HepG2 (cell line): ENCODE results near the gene PDGFA. TPM values are rescaled to one million over a fixed set of nuclear protein-coding genes. Genes with fewer than 3 reads are reported as not detected.

ENCODE experiments used
- ADNP ChIP-seq: sonication (generic); formaldehyde crosslinking; IDR thresholded peaks from 2 replicates; pipeline ENCODE4 v1.4.0; 2020; ENCODE audit warnings: missing genetic modification reagents
- GABPB1 ChIP-seq: IDR thresholded peaks from 2 replicates; pipeline ENCODE4 v1.6.1; 2016; ENCODE audit warnings: mild to moderate bottlenecking, missing genetic modification reagents, moderate library complexity, missing compliant biosample characterization
- HNF4A ChIP-seq: sonication (generic); formaldehyde crosslinking; IDR thresholded peaks from 2 replicates; pipeline ENCODE4 v1.4.0; 2020; ENCODE audit warnings: missing genetic modification reagents
- HNF4G ChIP-seq, 2 experiments: sonication (generic) in 1 of 2; formaldehyde crosslinking in 1 of 2; IDR thresholded peaks; 2 replicates each; pipeline versions ENCODE4 v1.4.0 to v1.6.1; 2011 to 2020; ENCODE audit warnings: borderline replicate concordance in 2 of 2, low read depth in 2 of 2, mild to moderate bottlenecking in 2 of 2, low read length in 1 of 2, missing genetic modification reagents in 1 of 2, moderate library complexity in 1 of 2
- HOXA3 ChIP-seq: sonication (generic); formaldehyde crosslinking; IDR thresholded peaks from 2 replicates; pipeline ENCODE4 v1.5.0; 2020; ENCODE audit warnings: missing genetic modification reagents
- KDM2A ChIP-seq: sonication (generic); formaldehyde crosslinking; IDR thresholded peaks from 2 replicates; pipeline ENCODE4 v1.4.0; 2020; ENCODE audit warnings: low read depth, missing genetic modification reagents, borderline replicate concordance
- NR2C2 ChIP-seq: sonication (generic); formaldehyde crosslinking; IDR thresholded peaks from 2 replicates; pipeline ENCODE4 v1.4.0; 2020; ENCODE audit warnings: missing genetic modification reagents, mild to moderate bottlenecking, moderate library complexity, borderline replicate concordance
- NR2F1 ChIP-seq, 2 experiments: fragments of 450-650 bp in 1 of 2; formaldehyde crosslinking in 1 of 2; IDR thresholded peaks; 2 replicates each; pipeline versions ENCODE4 v1.5.0 to v1.6.1; 2016 to 2020; ENCODE audit warnings: mild to moderate bottlenecking in 1 of 2, missing compliant biosample characterization in 1 of 2, missing genetic modification reagents in 1 of 2, moderate library complexity in 1 of 2
- RAD21 ChIP-seq: fragments of 450-650 bp; formaldehyde crosslinking; IDR thresholded peaks from 2 replicates; pipeline ENCODE4 v1.5.0; 2020; ENCODE audit warnings: mild to moderate bottlenecking
- YY1 ChIP-seq: IDR thresholded peaks from 2 replicates; pipeline ENCODE4 v1.6.1; 2011; ENCODE audit warnings: low read length, low read depth, moderate library complexity, mild to moderate bottlenecking; ENCODE audit not compliant: insufficient read depth, insufficient replicate concordance
- ZBTB7A ChIP-seq: sonication (generic); formaldehyde crosslinking; IDR thresholded peaks from 2 replicates; pipeline ENCODE4 v1.8.0; 2022; ENCODE audit warnings: mild to moderate bottlenecking, missing genetic modification reagents
- ZNF180 ChIP-seq: sonication (generic); formaldehyde crosslinking; IDR thresholded peaks from 2 replicates; pipeline ENCODE4 v1.4.0; 2020; ENCODE audit warnings: low read depth, missing genetic modification reagents, borderline replicate concordance
- ZNF333 ChIP-seq: sonication (generic); formaldehyde crosslinking; IDR thresholded peaks from 2 replicates; pipeline ENCODE4 v1.4.0; 2020; ENCODE audit warnings: mild to moderate bottlenecking, missing genetic modification reagents, borderline replicate concordance
- ZNF431 ChIP-seq: sonication (generic); formaldehyde crosslinking; IDR thresholded peaks from 2 replicates; pipeline ENCODE4 v1.9.0; 2022; ENCODE audit warnings: missing genetic modification reagents, low read depth, mild to moderate bottlenecking, borderline replicate concordance
- ZNF687 ChIP-seq: sonication (generic); formaldehyde crosslinking; IDR thresholded peaks from 2 replicates; pipeline ENCODE4 v1.5.1; 2020; ENCODE audit warnings: mild to moderate bottlenecking, missing genetic modification reagents, moderate library complexity
- ZNF788 ChIP-seq: sonication (generic); formaldehyde crosslinking; IDR thresholded peaks from 2 replicates; pipeline ENCODE4 v1.5.0; 2020; ENCODE audit warnings: mild to moderate bottlenecking, missing genetic modification reagents, borderline replicate concordance
- polyA plus RNA-seq, 8 experiments: library from polyadenylated mRNA; depleted of rRNA in 3 of 8; stranded (reverse) in 7 of 8; unstranded in 1 of 8; fragments of >200 nt; fragmentation: Illumina TruSeq in 4 of 8; extraction: Trizol in 4 of 8; gene quantifications; 2 replicates each; pipeline versions ENCODE4 v1.2.1 to v1.2.3, GENCODE V29; 2011 to 2016; ENCODE audit warnings: low read depth in 4 of 8, missing spikeins in 1 of 8, mixed read lengths in 1 of 8; ENCODE audit not compliant: insufficient read depth in 1 of 8
- total RNA-seq, 5 experiments: library from RNA; depleted of rRNA; stranded (reverse); fragments of >200 nt; fragmentation: Illumina TruSeq; extraction: Trizol; gene quantifications; 2 replicates each; pipeline ENCODE4 v1.2.3, GENCODE V29; 2016; ENCODE audit warnings: low read depth in 1 of 5

Gene PDGFA
- total and polyA plus RNA-seq, 2 of the 13 experiments (the other 11 are each of a cell fraction or from before 2014, with no cell fraction given): 1.5 to 3.4 TPM

- no peak for TF ChIP-seq ZNF431 (CRISPR knock-in tag)
- TF ChIP-seq NR2F1 (CRISPR knock-in tag; IDR thresholded peaks at IDR 0.05): no peak
- TF ChIP-seq ZNF333 (CRISPR knock-in tag): peak; percentile 100
- peak; percentile 76 for TF ChIP-seq ZNF687 (CRISPR knock-in tag)
- no peak for TF ChIP-seq RAD21
- TF ChIP-seq HNF4G (IDR thresholded peaks at IDR 0.05; ENCODE audit: borderline replicate concordance, low read depth, low read length): peak; percentile 60; the same call in 1 of the 2 replicates
- no peak for TF ChIP-seq HNF4G (CRISPR knock-in tag; IDR thresholded peaks at IDR 0.05; ENCODE audit: borderline replicate concordance, low read depth)
- peak; percentile 58 for TF ChIP-seq HOXA3 (CRISPR knock-in tag)
- TF ChIP-seq YY1: peak; percentile 30
- peak; percentile 31; the same call in 1 of the 2 replicates for TF ChIP-seq ZBTB7A (CRISPR knock-in tag)
- no peak for TF ChIP-seq KDM2A
- TF ChIP-seq ZNF180 (CRISPR knock-in tag): no peak
- TF ChIP-seq ZNF788 (CRISPR knock-in tag): 0 out of 2 replicates have a peak, but pooled peaks have one; percentile 26
- 0 out of 2 replicates have a peak, but pooled peaks have one; percentile 29 for TF ChIP-seq GABPB1 (CRISPR knock-in tag)
- peak; percentile 85 for TF ChIP-seq NR2C2 (CRISPR knock-in tag)
- TF ChIP-seq HNF4A (CRISPR knock-in tag): peak; percentile 46; the same call in 1 of the 2 replicates
- TF ChIP-seq ADNP (CRISPR knock-in tag): no peak
Measured at GRCh38 chr7:474605-475424, 44.8 kb downstream of the PDGFA start (continued).
